C4-2B (cell line): ENCODE measurements around the gene TMEM139.

ENCODE experiments used
- H3K27ac ChIP-seq: fragments of 450-650 bp; 2 replicates; pipeline ENCODE4 v1.5.1; 2017
- CTCF ChIP-seq: fragments of 450-650 bp; conservative IDR thresholded peaks from 2 replicates; pipeline ENCODE4 v1.5.1; 2017; ENCODE audit warnings: mild to moderate bottlenecking
- ZFX ChIP-seq: fragments of 450-650 bp; IDR thresholded peaks from 2 replicates; pipeline ENCODE4 v1.6.1; 2017

The TMEM139 gene

GRCh38 chr7:143248761-143249354, 35.9 kb upstream of the TMEM139 start:
- no peak overlapping the region for H3K27ac ChIP-seq
- no peak for TF ChIP-seq ZFX
- TF ChIP-seq CTCF = no peak

GRCh38 chr7:143250199-143250598, 34.6 kb upstream of the TMEM139 start:
- no peak for TF ChIP-seq ZFX
- TF ChIP-seq CTCF = no peak
- H3K27ac ChIP-seq = no peak overlapping the region

- H3K27ac ChIP-seq = no peak overlapping the region
- TF ChIP-seq CTCF = no peak
These were observed 33.9 kb upstream of the TMEM139 start for GRCh38 chr7:143250822-143251221.

- H3K27ac ChIP-seq = no peak overlapping the region
- TF ChIP-seq CTCF (no peak), ZFX (no peak)
These were observed 32.8 kb upstream of the TMEM139 start for GRCh38 chr7:143252006-143252405.

- no peak overlapping the region for H3K27ac ChIP-seq
- TF ChIP-seq ZFX (no peak), CTCF (no peak)
These were observed 29.2 kb upstream of the TMEM139 start for GRCh38 chr7:143255564-143255963.

- no peak overlapping the region for H3K27ac ChIP-seq
- no peak; the same call in 1 of the 2 replicates for TF ChIP-seq CTCF
- no peak for TF ChIP-seq ZFX
These were observed 28.4 kb upstream of the TMEM139 start for GRCh38 chr7:143256325-143256724.

- TF ChIP-seq CTCF (no peak), ZFX (no peak)
- H3K27ac ChIP-seq = no peak overlapping the region
These were observed 27.8 kb upstream of the TMEM139 start for GRCh38 chr7:143256932-143257331.
